ENCODE data around the gene PYM1.

The PYM1 gene

DNA sequence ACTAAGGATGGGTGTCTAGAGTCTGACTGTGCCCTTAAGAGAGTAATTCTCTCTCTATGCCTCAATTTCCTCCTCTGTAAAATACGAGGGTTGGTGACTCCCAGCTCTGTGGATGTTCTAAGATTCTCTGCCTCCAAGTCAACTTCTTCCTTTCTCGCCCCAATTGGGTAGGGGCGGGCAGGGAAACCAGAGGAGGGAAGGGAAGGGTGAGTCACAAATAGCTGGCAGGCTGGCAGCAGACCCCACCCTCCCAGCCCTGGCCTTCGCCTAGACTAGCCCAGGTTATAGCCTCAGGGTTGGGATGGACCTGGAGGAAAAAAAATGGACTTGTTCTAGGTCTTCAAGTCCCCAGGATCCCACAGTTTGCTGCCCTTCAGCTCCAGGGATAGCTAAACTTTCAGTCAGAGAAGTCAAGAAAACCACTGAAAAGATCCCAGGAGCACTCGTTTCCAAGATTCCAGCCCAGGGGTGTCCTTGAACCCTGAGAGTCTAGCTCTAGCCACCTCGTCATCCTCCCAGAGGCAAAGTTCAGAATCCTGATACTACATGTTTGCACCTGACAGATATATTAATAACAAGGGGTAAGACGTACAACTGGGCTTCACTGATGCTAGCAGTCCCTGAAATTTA, 5.6 kb upstream of the PYM1 start:
- TF ChIP-seq, protein P1, sequence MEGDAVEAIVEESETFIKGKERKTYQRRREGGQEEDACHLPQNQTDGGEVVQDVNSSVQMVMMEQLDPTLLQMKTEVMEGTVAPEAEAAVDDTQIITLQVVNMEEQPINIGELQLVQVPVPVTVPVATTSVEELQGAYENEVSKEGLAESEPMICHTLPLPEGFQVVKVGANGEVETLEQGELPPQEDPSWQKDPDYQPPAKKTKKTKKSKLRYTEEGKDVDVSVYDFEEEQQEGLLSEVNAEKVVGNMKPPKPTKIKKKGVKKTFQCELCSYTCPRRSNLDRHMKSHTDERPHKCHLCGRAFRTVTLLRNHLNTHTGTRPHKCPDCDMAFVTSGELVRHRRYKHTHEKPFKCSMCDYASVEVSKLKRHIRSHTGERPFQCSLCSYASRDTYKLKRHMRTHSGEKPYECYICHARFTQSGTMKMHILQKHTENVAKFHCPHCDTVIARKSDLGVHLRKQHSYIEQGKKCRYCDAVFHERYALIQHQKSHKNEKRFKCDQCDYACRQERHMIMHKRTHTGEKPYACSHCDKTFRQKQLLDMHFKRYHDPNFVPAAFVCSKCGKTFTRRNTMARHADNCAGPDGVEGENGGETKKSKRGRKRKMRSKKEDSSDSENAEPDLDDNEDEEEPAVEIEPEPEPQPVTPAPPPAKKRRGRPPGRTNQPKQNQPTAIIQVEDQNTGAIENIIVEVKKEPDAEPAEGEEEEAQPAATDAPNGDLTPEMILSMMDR (conservative IDR thresholded peaks at IDR 0.05; ENCODE audit: low read length), result no peak
- DNase-seq (ENCODE audit: low read depth), result peak; percentile 23
- peak overlapping the region; percentile 88 for H3K4me3 ChIP-seq (ENCODE audit: low read length)

DNA sequence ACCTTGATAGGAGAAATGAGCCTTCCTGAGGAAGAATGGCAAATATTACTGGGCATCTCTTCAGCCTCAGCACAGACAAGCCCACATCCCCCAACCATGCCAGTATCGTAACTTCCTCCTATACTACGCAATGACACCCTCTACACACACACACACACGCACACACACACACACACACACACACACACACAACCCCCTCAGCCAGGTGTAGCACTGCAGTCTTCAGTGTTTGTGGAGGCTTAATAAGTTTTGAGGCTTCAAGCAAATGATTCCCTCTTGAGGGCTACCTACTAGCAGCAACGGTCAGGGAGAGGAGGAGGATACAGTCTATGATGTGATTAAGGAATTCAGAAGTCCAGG, 4.8 kb upstream of the PYM1 start:
- H3K4me3 ChIP-seq (ENCODE audit: low read length), result peak overlapping the region; percentile 88
- TF ChIP-seq, protein P1 (conservative IDR thresholded peaks at IDR 0.05; ENCODE audit: low read length), result no peak; the same call in 1 of the 2 replicates
- peak; percentile 46 for DNase-seq (ENCODE audit: low read depth)

DNA sequence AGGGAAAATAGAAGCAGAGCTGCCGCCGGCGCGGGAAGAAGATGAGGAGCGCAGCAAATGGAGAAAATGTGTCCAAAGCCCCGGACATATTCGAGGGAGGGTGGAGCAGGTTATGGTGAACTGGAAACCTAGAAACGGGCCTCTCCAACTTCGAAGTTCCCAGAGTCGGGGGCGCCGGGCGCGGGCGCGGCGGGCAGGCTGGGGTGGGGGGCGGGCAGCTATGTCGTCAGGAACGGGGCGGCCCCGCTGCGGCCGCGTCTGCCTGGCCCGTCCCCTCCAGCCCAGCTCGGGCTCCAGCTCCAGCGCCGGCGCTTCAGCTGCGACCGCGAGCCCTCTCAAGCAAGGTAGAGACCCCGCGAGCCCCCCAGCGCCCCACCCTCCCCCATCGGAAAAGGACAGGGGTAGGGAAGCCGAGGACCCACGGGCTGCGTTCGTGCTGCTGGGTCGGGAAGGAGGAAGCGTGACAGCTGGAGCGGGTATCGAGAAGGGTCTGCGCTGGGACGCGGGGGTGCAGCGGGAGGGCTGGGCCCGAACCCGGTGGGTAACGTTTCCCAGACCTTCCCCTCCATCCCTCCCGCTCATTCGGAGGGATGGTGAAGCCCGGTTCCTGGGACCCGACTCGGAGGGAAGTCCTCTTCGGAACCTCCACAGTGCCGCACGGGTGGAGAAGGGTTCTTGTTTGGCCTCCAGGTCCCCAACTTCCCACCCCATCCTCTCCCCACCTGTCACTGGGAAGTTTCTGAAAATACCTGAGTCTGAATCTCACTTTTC, 4.3 kb upstream of the PYM1 start:
- TF ChIP-seq, protein P1 (conservative IDR thresholded peaks at IDR 0.05; ENCODE audit: low read length), result no peak
- peak; percentile 26 for DNase-seq (ENCODE audit: low read depth)
- H3K4me3 ChIP-seq (ENCODE audit: low read length), result peak overlapping the region; percentile 88

DNA sequence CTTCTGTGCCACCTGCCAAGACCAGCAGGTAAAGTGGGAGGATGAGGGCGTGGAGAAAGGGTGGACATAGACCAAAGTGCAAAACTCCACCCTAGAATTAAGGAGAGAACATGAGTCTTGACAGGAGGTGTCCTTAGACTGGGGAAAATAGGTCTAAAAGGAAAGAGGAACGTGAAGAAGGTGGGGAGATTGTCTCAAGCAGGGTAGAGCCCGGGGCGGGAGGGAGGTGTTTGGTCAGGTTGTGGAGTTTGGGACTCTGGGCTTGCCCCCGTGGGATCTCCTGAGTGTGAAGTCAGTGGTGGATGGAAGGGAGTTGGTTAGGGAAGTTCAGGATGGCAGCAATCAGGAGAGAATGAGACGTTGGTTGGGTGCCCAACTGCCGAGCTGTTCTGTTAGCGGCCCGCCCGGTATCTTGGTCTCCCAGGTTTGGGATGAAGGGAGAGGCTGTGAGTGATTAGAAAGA, 3.7 kb upstream of the PYM1 start:
- H3K4me3 ChIP-seq (ENCODE audit: low read length), result peak overlapping the region; percentile 88
- no peak for DNase-seq (ENCODE audit: low read depth)
- TF ChIP-seq, protein P1 (conservative IDR thresholded peaks at IDR 0.05; ENCODE audit: low read length), result no peak

DNA sequence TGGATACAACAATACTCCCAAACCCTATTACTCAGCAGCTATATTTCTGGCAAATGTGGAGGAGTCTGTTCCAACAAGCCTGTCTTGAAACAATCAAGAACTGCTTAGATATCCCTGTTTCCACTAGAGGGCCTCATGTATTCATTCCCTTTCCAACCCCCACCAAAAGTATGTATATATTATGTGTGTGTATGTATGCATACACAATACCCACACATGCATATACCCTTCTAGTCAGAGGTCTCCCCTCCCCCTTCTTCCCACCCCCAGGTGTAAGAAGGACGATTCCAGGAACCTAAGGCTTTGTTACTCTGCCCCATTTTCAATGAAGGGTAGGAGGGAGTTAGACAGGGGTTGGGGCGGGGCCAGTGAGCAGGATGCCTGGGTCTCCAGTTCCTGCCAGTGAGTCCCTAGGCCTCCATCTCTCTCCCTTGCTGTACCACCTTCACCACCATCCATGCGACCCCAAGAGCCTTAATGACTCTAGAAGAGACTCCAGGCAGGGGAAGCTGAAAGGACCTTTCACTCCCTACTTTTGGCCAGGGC, 3.1 kb upstream of the PYM1 start, which contains the start of gene DGKA:
Gene DGKA, plus strand, starts transcription at position 392 of the 546 bp plus-strand sequence. CDS start 5,342 bp downstream, outside the sequence.
- TF ChIP-seq, protein P1 (conservative IDR thresholded peaks at IDR 0.05; ENCODE audit: low read length), result peak; percentile 81
- peak; percentile 81 for DNase-seq (ENCODE audit: low read depth)
- peak within 1 kb of the TSS; percentile 88 for H3K4me3 ChIP-seq (ENCODE audit: low read length)

DNA sequence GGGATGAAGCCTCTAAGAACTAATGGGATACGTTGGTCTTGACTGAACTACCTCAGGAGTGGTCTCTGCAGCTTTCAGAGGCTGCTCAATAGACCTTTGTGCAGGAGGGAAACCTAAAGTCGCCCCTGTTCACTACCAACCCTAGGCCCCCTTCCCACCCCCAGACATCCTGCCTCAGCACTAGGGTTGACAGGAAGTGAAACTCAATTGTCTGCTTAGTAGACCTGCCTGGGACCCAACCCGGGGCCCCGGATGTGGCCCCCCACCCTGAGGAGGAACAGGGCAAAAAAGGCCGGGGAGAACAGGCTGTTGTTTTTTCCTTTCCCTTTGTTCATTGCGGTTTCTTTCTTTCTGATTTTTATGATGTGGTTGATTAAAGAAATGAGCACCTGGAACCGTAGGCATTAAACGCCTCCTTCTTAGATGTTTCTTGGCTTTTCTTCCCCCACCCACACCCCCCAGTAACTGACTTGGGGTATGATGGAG, 1.7 kb upstream of the PYM1 start:
- H3K4me3 ChIP-seq (ENCODE audit: low read length), result no peak overlapping the region
- no peak for DNase-seq (ENCODE audit: low read depth)
- TF ChIP-seq, protein P1 (conservative IDR thresholded peaks at IDR 0.05; ENCODE audit: low read length), result no peak
